ENCODE results near the gene SLC25A33. TPM values are rescaled to one million over a fixed set of nuclear protein-coding genes. Genes with fewer than 3 reads are reported as not detected.

The SLC25A33 gene
- total and polyA plus RNA-seq, 2 of the 8 experiments (the other 6 are each of a cell fraction or from before 2014, with no cell fraction given), result 7.8 to 12.8 TPM

GRCh38 chr1:9573723-9574122 is 34.5 kb downstream of the SLC25A33 start:
- Histone ChIP-seq H4K5ac (ENCODE audit: insufficient read length, low read depth, low read length) (no peak overlapping the region), H2BK120ac (replicated peaks; ENCODE audit: low read depth, low read length) (no peak overlapping the region), H3K36me3 (ENCODE audit: control insufficient read depth in 2 of 4, insufficient read depth in 4 of 4, low read length in 3 of 4) (peaks cover 0 to 23% (median 10%) of the 10 kb centered on the region in 4 experiments; a peak in 5 of 8 replicates), H3K4ac (replicated peaks; ENCODE audit: insufficient read length, low read depth, low read length) (no peak overlapping the region), H3K4me1 (replicated peaks in 1 of 4; ENCODE audit: control insufficient read depth in 3 of 4, insufficient read depth in 4 of 4, low read length in 3 of 4) (no peaks in the 10 kb centered on the region), H3K4me3 (ENCODE audit: extremely low read depth in 1 of 4, insufficient read depth in 2 of 4, low read depth in 3 of 4, low read length in 4 of 4) (no peak overlapping the region), H3K56ac (replicated peaks; ENCODE audit: insufficient read length, low read depth, low read length) (no peak overlapping the region), H2BK20ac (ENCODE audit: low read length) (no peak overlapping the region), H2BK5ac (ENCODE audit: low read depth, low read length) (no peak overlapping the region), H3K79me1 (ENCODE audit: low read depth, low read length) (peaks cover 3% of the 10 kb centered on the region; the same call in 1 of the 2 replicates), H4K8ac (ENCODE audit: extremely low read depth, insufficient read depth, low read length) (no peak overlapping the region), H3K9ac (replicated peaks in 1 of 4; ENCODE audit: extremely low read depth in 1 of 4, low read depth in 3 of 4, low read length in 3 of 4) (no peak overlapping the region), H2BK12ac (ENCODE audit: low read depth, low read length) (no peak overlapping the region), H3K27me3 (replicated peaks in 1 of 4; ENCODE audit: control insufficient read depth in 3 of 4, extremely low read depth in 1 of 4, insufficient read depth in 3 of 4, low read length in 3 of 4) (no peaks in the 10 kb centered on the region), H4K91ac (replicated peaks; ENCODE audit: insufficient read length, low read length) (no peak overlapping the region), H2AFZ (ENCODE audit: low read length) (no peak overlapping the region), H3K4me2 (ENCODE audit: insufficient read depth in 1 of 2, low read depth in 2 of 2, low read length in 2 of 2) (no peak overlapping the region), H3K79me2 (ENCODE audit: control insufficient read depth in 1 of 2, insufficient read depth in 2 of 2, low read length in 2 of 2) (no peaks in the 10 kb centered on the region), H3K23ac (ENCODE audit: insufficient read length) (no peak overlapping the region), H3K9me3 (ENCODE audit: insufficient read depth in 2 of 2, low read depth in 1 of 2, low read length in 1 of 2) (no peaks in the 10 kb centered on the region), H3K14ac (ENCODE audit: insufficient read length) (no peak overlapping the region), H2AK5ac (ENCODE audit: low read depth, low read length) (no peak overlapping the region), H3K27ac (ENCODE audit: low read depth, low read length) (no peak overlapping the region), H3K23me2 (ENCODE audit: low read depth, low read length) (no peaks in the 10 kb centered on the region), H2BK15ac (ENCODE audit: low read length) (no peak overlapping the region), H4K20me1 (replicated peaks in 1 of 2; ENCODE audit: control insufficient read depth in 1 of 2, insufficient read depth in 2 of 2, low read length in 2 of 2) (peaks cover 2 to 8% of the 10 kb centered on the region in 2 experiments), H3K18ac (ENCODE audit: extremely low read depth, low read length) (no peak overlapping the region)
- DNase-seq (ENCODE audit: low read depth in 1 of 2, low spot score in 2 of 2), result no peak
- POLR2A ChIA-PET (ENCODE audit: partially characterized antibody), result interaction anchor here (0.6 kb wide), 1 partner anchor 11 kb away, joined by 3 read pairs; no protein-coding TSS in a partner anchor
- CTCF ChIA-PET (ENCODE audit: partially characterized antibody), result interaction anchor here (0.6 to 2.9 kb wide), 22 partner anchors 11 to 331 kb away, joined by 3 to 20 read pairs (median 4); no protein-coding TSS in a partner anchor
- WGBS, 2 experiments (ENCODE audit: extremely low coverage in 1 of 2, insufficient coverage in 1 of 2, insufficient read length in 1 of 2, insufficient replicate concordance in 2 of 2, low coverage in 1 of 2, low lambda C conversion rate in 2 of 2, missing lambda C conversion rate in 1 of 2), result 89% methylated on average over 2 of the region's 2 CpGs; no CpG with 5 or more reads in 1 of the 2 experiments
- FAIRE-seq, result no peak
- TF ChIP-seq RAD21 (IDR thresholded peaks at IDR 0.05 in 1 of 2, conservative IDR thresholded peaks at IDR 0.05 in 1 of 2; ENCODE audit: low read depth in 2 of 2, low read length in 2 of 2), result peak; percentile 62 to 67
- TF ChIP-seq CTCF (IDR thresholded peaks at IDR 0.05; ENCODE audit: control extremely low read depth in 1 of 3, insufficient read depth in 1 of 3, low read depth in 1 of 3, low read length in 3 of 3), result peak in 2 of 3 experiments; percentile 34 to 51; a peak in 3 of 4 replicates
- TF ChIP-seq ZNF274 (IDR thresholded peaks at IDR 0.05; ENCODE audit: borderline replicate concordance, extremely low read depth, low read length), result no peak
- TF ChIP-seq CEBPB (IDR thresholded peaks at IDR 0.05; ENCODE audit: low read depth, low read length), result no peak
- no peak for TF ChIP-seq PHF8 (conservative IDR thresholded peaks at IDR 0.05; ENCODE audit: low read depth, low read length)

Measured in H1 (cell line).